ENCODE results near the gene CTSW.

DNA sequence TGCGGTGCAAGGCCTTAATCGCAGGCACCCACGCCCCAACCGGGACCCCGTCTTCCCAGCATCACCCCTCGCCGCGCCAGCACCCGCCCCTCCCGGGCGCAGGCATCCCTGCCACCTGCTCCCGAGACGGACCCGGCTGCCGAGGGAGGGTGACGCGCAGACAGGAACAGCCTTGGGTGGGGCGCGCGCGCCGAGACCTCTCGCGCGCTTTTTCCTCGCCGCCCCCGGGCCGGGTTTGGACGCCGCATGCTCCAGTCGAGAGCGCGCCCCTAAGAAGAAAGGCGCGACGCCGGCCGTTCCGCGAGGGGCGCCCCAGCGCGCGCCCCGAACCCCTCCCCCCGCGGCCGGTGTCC, 22.2 kb upstream of the CTSW start:
- TF ChIP-seq, protein P1, sequence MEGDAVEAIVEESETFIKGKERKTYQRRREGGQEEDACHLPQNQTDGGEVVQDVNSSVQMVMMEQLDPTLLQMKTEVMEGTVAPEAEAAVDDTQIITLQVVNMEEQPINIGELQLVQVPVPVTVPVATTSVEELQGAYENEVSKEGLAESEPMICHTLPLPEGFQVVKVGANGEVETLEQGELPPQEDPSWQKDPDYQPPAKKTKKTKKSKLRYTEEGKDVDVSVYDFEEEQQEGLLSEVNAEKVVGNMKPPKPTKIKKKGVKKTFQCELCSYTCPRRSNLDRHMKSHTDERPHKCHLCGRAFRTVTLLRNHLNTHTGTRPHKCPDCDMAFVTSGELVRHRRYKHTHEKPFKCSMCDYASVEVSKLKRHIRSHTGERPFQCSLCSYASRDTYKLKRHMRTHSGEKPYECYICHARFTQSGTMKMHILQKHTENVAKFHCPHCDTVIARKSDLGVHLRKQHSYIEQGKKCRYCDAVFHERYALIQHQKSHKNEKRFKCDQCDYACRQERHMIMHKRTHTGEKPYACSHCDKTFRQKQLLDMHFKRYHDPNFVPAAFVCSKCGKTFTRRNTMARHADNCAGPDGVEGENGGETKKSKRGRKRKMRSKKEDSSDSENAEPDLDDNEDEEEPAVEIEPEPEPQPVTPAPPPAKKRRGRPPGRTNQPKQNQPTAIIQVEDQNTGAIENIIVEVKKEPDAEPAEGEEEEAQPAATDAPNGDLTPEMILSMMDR (IDR thresholded peaks at IDR 0.05), result no peak
- TF ChIP-seq POLR2AphosphoS5 (IDR thresholded peaks at IDR 0.05), result no peak

All from suprapubic skin (tissue), 3 donors.